GM04503 (cell line): ENCODE measurements around the gene SRP68.

ENCODE experiments used
- DNase-seq: peaks from one replicate; pipeline ENCODE4 v3.0.0-alpha.2; 2012; ENCODE audit warnings: low read depth

SRP68 gene

GRCh38 chr17:76017481-76018339 lies 54.6 kb downstream of the SRP68 start:
- DNase-seq: no peak

GRCh38 chr17:76014925-76015261 lies 57.4 kb downstream of the SRP68 start:
- DNase-seq: no peak

- no peak for DNase-seq
Measured at GRCh38 chr17:76014100-76014924, 58.0 kb downstream of the SRP68 start.

- DNase-seq: no peak
Measured at GRCh38 chr17:76013377-76013932, 58.9 kb downstream of the SRP68 start.

- no peak for DNase-seq
Measured at GRCh38 chr17:76011951-76012350, 60.4 kb downstream of the SRP68 start.

- no peak for DNase-seq
Measured at GRCh38 chr17:76009969-76010661, 62.2 kb downstream of the SRP68 start.

GRCh38 chr17:76009447-76009846 lies 62.9 kb downstream of the SRP68 start:
- no peak for DNase-seq

GRCh38 chr17:76008630-76009425 lies 63.5 kb downstream of the SRP68 start:
- no peak for DNase-seq

GRCh38 chr17:76008208-76008607 lies 64.1 kb downstream of the SRP68 start:
- no peak for DNase-seq

GRCh38 chr17:76007850-76008165 lies 64.5 kb downstream of the SRP68 start:
- DNase-seq: no peak

GRCh38 chr17:76007131-76007849 lies 65.0 kb downstream of the SRP68 start:
- no peak for DNase-seq

GRCh38 chr17:76005263-76006149 lies 66.8 kb downstream of the SRP68 start:
- no peak for DNase-seq

GRCh38 chr17:76004750-76005262 lies 67.5 kb downstream of the SRP68 start:
- DNase-seq: no peak

GRCh38 chr17:76003915-76004314 lies 68.4 kb downstream of the SRP68 start:
- DNase-seq: no peak

GRCh38 chr17:76002100-76002499 lies 70.2 kb downstream of the SRP68 start:
- no peak for DNase-seq

GRCh38 chr17:76000755-76001521 lies 71.4 kb downstream of the SRP68 start, which contains the start of gene CDK3:
CDK3 (plus strand) TSS chr17:76000855; CDS start chr17:76001426, 571 bp downstream.
- no peak for DNase-seq

- DNase-seq: no peak
Measured at GRCh38 chr17:76000016-76000754, 72.1 kb downstream of the SRP68 start.

GRCh38 chr17:75998327-75998795 lies 74.0 kb downstream of the SRP68 start:
- DNase-seq: no peak
